ENCODE measurements around the gene ATP13A1.

GRCh38 chr19:19691683-19692082, 28.2 kb upstream of the ATP13A1 start:
- TF ChIP-seq CTCF (IDR thresholded peaks at IDR 0.05) (no peak), POLR2A (IDR thresholded peaks at IDR 0.05) (no peak)
